SU-DHL-6 (cell line): ENCODE measurements around the gene CAV1.

Source experiments
- CTCF ChIP-seq: fragments of 200-600 bp; sonication (generic); IDR thresholded peaks from one replicate; pipeline ENCODE4 v1.5.1; 2017; ENCODE audit warnings: antibody characterized with exemption, mild to moderate bottlenecking, low read length, moderate library complexity; ENCODE audit not compliant: insufficient read depth, poor library complexity, severe bottlenecking
- EZH2phosphoT487 ChIP-seq: fragments of 200-600 bp; sonication (generic), shearing (Covaris generic); conservative IDR thresholded peaks from 2 replicates; pipeline ENCODE4 v1.6.1; 2018; ENCODE audit warnings: mild to moderate bottlenecking, antibody characterized with exemption, low read length, moderate library complexity, mixed read lengths

- TF ChIP-seq CTCF (no peak), EZH2phosphoT487 (no peak)
Measured at GRCh38 chr7:116598861-116599260, 74.0 kb downstream of the CAV1 start.
